ENCODE measurements around the gene SCP2.
"Not testable (repeated sequence)": the region's sequence is repeated elsewhere in the genome, so short reads cannot be mapped to it uniquely, and the experiment has no call there.

The SCP2 gene

DNA sequence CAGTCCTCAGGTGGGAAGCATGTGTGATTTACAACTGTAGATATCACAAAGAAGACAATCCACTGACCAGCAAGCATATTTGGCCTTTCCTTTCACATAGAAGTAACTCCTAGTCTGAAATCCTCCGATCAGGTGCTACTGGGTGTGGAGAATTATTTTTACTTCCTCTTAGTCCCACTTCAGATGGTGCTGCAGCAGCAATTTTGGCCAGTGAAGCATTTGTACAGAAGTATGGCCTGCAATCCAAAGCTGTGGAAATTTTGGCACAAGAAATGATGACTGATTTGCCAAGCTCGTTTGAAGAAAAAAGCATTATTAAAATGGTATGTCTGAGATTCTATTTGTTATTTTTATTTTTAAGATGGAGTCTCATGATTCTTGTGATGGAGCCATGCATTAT is 51.0 kb downstream of the SCP2 start:
- H2BK15ac ChIP-seq (ENCODE audit: low read depth, poor library complexity, severe bottlenecking), result no peak overlapping the region
- no peak overlapping the region for H2AK5ac ChIP-seq (ENCODE audit: low read length, severe bottlenecking)
- H3K4ac ChIP-seq (ENCODE audit: low read depth in 1 of 2, low read length in 2 of 2), result no peak overlapping the region
- H2AFZ ChIP-seq (ENCODE audit: low read depth, low read length), result no peak overlapping the region
- no peak overlapping the region for H4K91ac ChIP-seq (ENCODE audit: low read length)
- no peak overlapping the region for H2BK120ac ChIP-seq (ENCODE audit: low read depth, low read length)
- no peak overlapping the region for H3K18ac ChIP-seq (ENCODE audit: low read depth in 1 of 2, low read length in 2 of 2)
- H3K27ac ChIP-seq (ENCODE audit: low read length, poor library complexity, severe bottlenecking), result no peak overlapping the region
- H3K14ac ChIP-seq (ENCODE audit: low read length in 2 of 2), result no peak overlapping the region
- no peak overlapping the region for H2BK5ac ChIP-seq (ENCODE audit: low read depth, low read length, poor library complexity, severe bottlenecking)
- WGBS, result 100% methylated on average over 1 of the region's 2 CpGs
- no peak overlapping the region for H3K9ac ChIP-seq (ENCODE audit: low read length)
- peaks cover 5 to 66% of the 10 kb centered on the region in 2 experiments for H3K36me3 ChIP-seq (ENCODE audit: control insufficient read depth in 1 of 2, insufficient read depth in 2 of 2, low read depth in 1 of 2, low read length in 2 of 2)
- no peak overlapping the region for H3K4me3 ChIP-seq (ENCODE audit: insufficient read depth in 1 of 2, low read depth in 1 of 2, low read length in 2 of 2)
- no peak overlapping the region for H2BK12ac ChIP-seq (ENCODE audit: low read length in 2 of 2)
- no peak overlapping the region for H4K8ac ChIP-seq (ENCODE audit: low read length)
- no peak for DNase-seq
- no peaks in the 10 kb centered on the region for H3K27me3 ChIP-seq (ENCODE audit: control insufficient read depth in 1 of 2, insufficient read depth in 1 of 2, low read length in 2 of 2)
- H3K9me3 ChIP-seq (ENCODE audit: control insufficient read depth, low read length), result no peaks in the 10 kb centered on the region
- H3K4me1 ChIP-seq (ENCODE audit: control insufficient read depth, insufficient read depth, low read depth, low read length), result no peaks in the 10 kb centered on the region
- no peak overlapping the region for H3K4me2 ChIP-seq (ENCODE audit: low read length, poor library complexity, severe bottlenecking)
- no peaks in the 10 kb centered on the region for H3K79me1 ChIP-seq (replicated peaks; ENCODE audit: low read length, poor library complexity, severe bottlenecking)
- no peak overlapping the region for H3K23ac ChIP-seq (ENCODE audit: low read length in 2 of 2)

DNA sequence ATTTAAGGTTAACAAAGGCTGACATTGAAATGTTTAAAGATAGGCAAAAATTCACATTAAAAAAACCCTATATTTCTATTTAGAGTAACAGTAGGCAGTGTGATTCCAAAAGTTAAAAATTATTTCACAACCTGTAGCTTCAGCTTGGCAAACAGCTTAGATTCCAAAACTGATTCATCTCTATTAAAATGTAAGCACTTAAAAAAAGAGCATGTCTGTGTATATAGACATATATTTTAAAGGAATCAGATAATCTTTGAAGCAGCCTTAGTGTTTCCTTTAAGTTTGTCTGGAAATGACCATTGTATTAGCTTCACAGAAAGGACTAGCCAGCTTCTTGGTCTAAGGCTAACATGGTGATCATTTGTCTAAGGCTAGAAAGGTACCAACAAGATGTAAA is 65.7 kb downstream of the SCP2 start:
- DNase-seq; H3K14ac ChIP-seq (ENCODE audit: low read length in 2 of 2); H3K9ac ChIP-seq (ENCODE audit: low read length); H2AFZ ChIP-seq (ENCODE audit: low read depth, low read length); H2BK15ac ChIP-seq (ENCODE audit: low read depth, poor library complexity, severe bottlenecking); H3K4ac ChIP-seq (ENCODE audit: low read depth in 1 of 2, low read length in 2 of 2); H4K91ac ChIP-seq (ENCODE audit: low read length); H3K4me1 ChIP-seq (ENCODE audit: control insufficient read depth, insufficient read depth, low read depth, low read length); H3K4me2 ChIP-seq (ENCODE audit: low read length, poor library complexity, severe bottlenecking); H2BK12ac ChIP-seq (ENCODE audit: low read length in 2 of 2); H3K27me3 ChIP-seq (ENCODE audit: control insufficient read depth in 1 of 2, insufficient read depth in 1 of 2, low read length in 2 of 2); H3K79me1 ChIP-seq (replicated peaks; ENCODE audit: low read length, poor library complexity, severe bottlenecking); H3K4me3 ChIP-seq (ENCODE audit: insufficient read depth in 1 of 2, low read depth in 1 of 2, low read length in 2 of 2); H3K27ac ChIP-seq (ENCODE audit: low read length, poor library complexity, severe bottlenecking); H3K18ac ChIP-seq (ENCODE audit: low read depth in 1 of 2, low read length in 2 of 2); H2BK5ac ChIP-seq (ENCODE audit: low read depth, low read length, poor library complexity, severe bottlenecking); H3K9me3 ChIP-seq (ENCODE audit: control insufficient read depth, low read length); H3K23ac ChIP-seq (ENCODE audit: low read length in 2 of 2); H4K8ac ChIP-seq (ENCODE audit: low read length); H2BK120ac ChIP-seq (ENCODE audit: low read depth, low read length); H2AK5ac ChIP-seq (ENCODE audit: low read length, severe bottlenecking): not testable (repeated sequence)
- peaks cover 11 to 48% of the 10 kb centered on the region in 2 experiments for H3K36me3 ChIP-seq (ENCODE audit: control insufficient read depth in 1 of 2, insufficient read depth in 2 of 2, low read depth in 1 of 2, low read length in 2 of 2)

GRCh38 chr1:52994656-52995055 is 67.6 kb downstream of the SCP2 start:
- WGBS, result 90% methylated on average over 6 of the region's 6 CpGs
- Histone ChIP-seq H2BK15ac (ENCODE audit: low read depth, poor library complexity, severe bottlenecking) (no peak overlapping the region), H3K36me3 (ENCODE audit: control insufficient read depth in 1 of 2, insufficient read depth in 2 of 2, low read depth in 1 of 2, low read length in 2 of 2) (peaks cover 11 to 34% of the 10 kb centered on the region in 2 experiments)

DNA sequence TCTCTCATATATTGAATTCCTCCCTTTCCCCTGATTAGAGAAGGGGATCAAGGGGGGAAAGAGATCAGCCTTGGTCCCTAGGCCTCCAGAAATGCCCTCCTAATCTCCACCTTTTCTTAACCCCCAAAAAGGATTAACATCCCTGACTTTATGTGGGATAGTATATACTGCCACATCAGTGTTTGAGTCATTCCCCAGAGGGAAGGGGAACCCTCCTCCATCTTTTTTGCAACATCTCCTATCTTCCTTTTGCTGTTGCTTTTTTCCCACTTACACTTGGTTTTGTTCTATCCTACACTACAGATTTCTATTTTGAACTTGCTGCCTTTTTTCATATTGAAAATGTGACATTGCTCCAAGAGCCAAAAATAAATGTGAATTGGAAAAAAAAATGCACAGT is 69.6 kb downstream of the SCP2 start:
- peaks cover 11 to 25% of the 10 kb centered on the region in 2 experiments for H3K36me3 ChIP-seq (ENCODE audit: control insufficient read depth in 1 of 2, insufficient read depth in 2 of 2, low read depth in 1 of 2, low read length in 2 of 2)
- no peak overlapping the region for H3K27ac ChIP-seq (ENCODE audit: low read length, poor library complexity, severe bottlenecking)
- no peak overlapping the region for H2AK5ac ChIP-seq (ENCODE audit: low read length, severe bottlenecking)
- no peak overlapping the region for H3K4me3 ChIP-seq (ENCODE audit: insufficient read depth in 1 of 2, low read depth in 1 of 2, low read length in 2 of 2)
- H3K9ac ChIP-seq (ENCODE audit: low read length), result no peak overlapping the region
- H3K18ac ChIP-seq (ENCODE audit: low read depth in 1 of 2, low read length in 2 of 2), result no peak overlapping the region
- H3K79me1 ChIP-seq (replicated peaks; ENCODE audit: low read length, poor library complexity, severe bottlenecking), result no peaks in the 10 kb centered on the region
- H3K4ac ChIP-seq (ENCODE audit: low read depth in 1 of 2, low read length in 2 of 2), result no peak overlapping the region
- H2AFZ ChIP-seq (ENCODE audit: low read depth, low read length), result no peak overlapping the region
- no peak overlapping the region for H3K4me2 ChIP-seq (ENCODE audit: low read length, poor library complexity, severe bottlenecking)
- no peak overlapping the region for H3K14ac ChIP-seq (ENCODE audit: low read length in 2 of 2)
- no peak overlapping the region for H4K8ac ChIP-seq (ENCODE audit: low read length)
- no peaks in the 10 kb centered on the region for H3K27me3 ChIP-seq (ENCODE audit: control insufficient read depth in 1 of 2, insufficient read depth in 1 of 2, low read length in 2 of 2)
- no peak for DNase-seq
- no peak overlapping the region for H3K23ac ChIP-seq (ENCODE audit: low read length in 2 of 2)
- H2BK120ac ChIP-seq (ENCODE audit: low read depth, low read length), result no peak overlapping the region
- H2BK5ac ChIP-seq (ENCODE audit: low read depth, low read length, poor library complexity, severe bottlenecking), result no peak overlapping the region
- no peaks in the 10 kb centered on the region for H3K9me3 ChIP-seq (ENCODE audit: control insufficient read depth, low read length)
- H3K4me1 ChIP-seq (ENCODE audit: control insufficient read depth, insufficient read depth, low read depth, low read length), result no peaks in the 10 kb centered on the region
- H2BK12ac ChIP-seq (ENCODE audit: low read length in 2 of 2), result no peak overlapping the region
- H4K91ac ChIP-seq (ENCODE audit: low read length), result no peak overlapping the region
- no peak overlapping the region for H2BK15ac ChIP-seq (ENCODE audit: low read depth, poor library complexity, severe bottlenecking)

More at GRCh38 chr1:52994656-52995055, 67.6 kb downstream of the SCP2 start:
- Histone ChIP-seq H4K8ac (ENCODE audit: low read length) (no peak overlapping the region), H2AFZ (ENCODE audit: low read depth, low read length) (no peak overlapping the region), H2BK12ac (ENCODE audit: low read length in 2 of 2) (no peak overlapping the region), H2BK5ac (ENCODE audit: low read depth, low read length, poor library complexity, severe bottlenecking) (no peak overlapping the region), H3K18ac (ENCODE audit: low read depth in 1 of 2, low read length in 2 of 2) (no peak overlapping the region), H2AK5ac (ENCODE audit: low read length, severe bottlenecking) (no peak overlapping the region), H3K14ac (ENCODE audit: low read length in 2 of 2) (no peak overlapping the region), H3K79me1 (replicated peaks; ENCODE audit: low read length, poor library complexity, severe bottlenecking) (no peaks in the 10 kb centered on the region), H3K27me3 (ENCODE audit: control insufficient read depth in 1 of 2, insufficient read depth in 1 of 2, low read length in 2 of 2) (no peaks in the 10 kb centered on the region), H3K27ac (ENCODE audit: low read length, poor library complexity, severe bottlenecking) (no peak overlapping the region), H3K9ac (ENCODE audit: low read length) (no peak overlapping the region), H3K4me1 (ENCODE audit: control insufficient read depth, insufficient read depth, low read depth, low read length) (no peaks in the 10 kb centered on the region), H3K9me3 (ENCODE audit: control insufficient read depth, low read length) (no peaks in the 10 kb centered on the region), H2BK120ac (ENCODE audit: low read depth, low read length) (no peak overlapping the region), H3K4ac (ENCODE audit: low read depth in 1 of 2, low read length in 2 of 2) (no peak overlapping the region), H3K4me2 (ENCODE audit: low read length, poor library complexity, severe bottlenecking) (no peak overlapping the region), H3K4me3 (ENCODE audit: insufficient read depth in 1 of 2, low read depth in 1 of 2, low read length in 2 of 2) (no peak overlapping the region), H4K91ac (ENCODE audit: low read length) (no peak overlapping the region), H3K23ac (ENCODE audit: low read length in 2 of 2) (no peak overlapping the region)
- no peak for DNase-seq

All from mesenchymal stem cell (in vitro differentiated cells and primary cell).